Measurements from ENCODE around the gene RBP5.

Gene RBP5

GRCh38 chr12:7076493-7076892 lies 52.2 kb downstream of the RBP5 start:
- DNase-seq (ENCODE audit: low read depth in 2 of 2, low spot score in 1 of 2), result no peak

- DNase-seq (ENCODE audit: low read depth in 2 of 2, low spot score in 1 of 2), result no peak
Measured at GRCh38 chr12:7075939-7076338, 52.8 kb downstream of the RBP5 start.

GRCh38 chr12:7075518-7075917 lies 53.2 kb downstream of the RBP5 start:
- no peak for DNase-seq (ENCODE audit: low read depth in 2 of 2, low spot score in 1 of 2)

GRCh38 chr12:7073946-7074345 lies 54.7 kb downstream of the RBP5 start:
- DNase-seq (ENCODE audit: low read depth in 2 of 2, low spot score in 1 of 2), result no peak

All from stimulated activated CD8-positive, alpha-beta memory T cell treated with anti-CD3 and anti-CD28 coated beads, Interleukin-4, amount 100 ng/mL, for 1 hour (primary cell).